Left lung (tissue), 10 donors: ENCODE data around the gene CD163. TPM values are rescaled to one million over a fixed set of nuclear protein-coding genes. Genes with fewer than 3 reads are reported as not detected.
"Not testable (repeated sequence)": the region's sequence is repeated elsewhere in the genome, so short reads cannot be mapped to it uniquely, and the experiment has no call there.

Experiments used
- ATAC-seq: fragments of 200-7000 bp; cut with Tn5 transposase; one replicate; pipeline ENCODE4 v1.9.1; 2020; ENCODE audit warnings: moderate library complexity
- DNase-seq, 4 donors: peaks; one replicate each; pipeline ENCODE4 v3.0.0-alpha.2; 2013 to 2020
- H3K27ac ChIP-seq, 2 donors: fragments of 200-600 bp; sonication (generic) in 1 of 2; one replicate each; pipeline versions ENCODE4 v1.5.0 to v1.8.0; 2020 to 2021
- H3K27me3 ChIP-seq, 2 donors: fragments of 200-600 bp; sonication (generic) in 1 of 2; one replicate each; pipeline versions ENCODE4 v1.5.0 to v1.8.0; 2020 to 2021
- H3K36me3 ChIP-seq, 2 donors: fragments of 200-600 bp; sonication (generic) in 1 of 2; one replicate each; pipeline versions ENCODE4 v1.5.0 to v1.8.0; 2020 to 2021
- H3K4me1 ChIP-seq, 2 donors: fragments of 200-600 bp; one replicate each; pipeline ENCODE4 v1.8.0; 2021
- H3K4me3 ChIP-seq, 2 donors: fragments of 200-600 bp; sonication (generic) in 1 of 2; one replicate each; pipeline versions ENCODE4 v1.5.0 to v1.8.0; 2020 to 2021; ENCODE audit warnings: mild to moderate bottlenecking in 1 of 2
- H3K9me3 ChIP-seq, 2 donors: fragments of 200-600 bp; sonication (generic) in 1 of 2; one replicate each; pipeline versions ENCODE4 v1.5.0 to v1.8.0; 2020 to 2021
- intact Hi-C, 2 donors: fragments of 100-400 bp; cut with DNase I; formaldehyde crosslinking; loops; one replicate each; pipeline versions ENCODE4 v1.11.2 to v1.14.2; 2022
- polyA plus RNA-seq, 6 donors: library from polyadenylated mRNA; unstranded; fragments of 120-200 nt; gene quantifications; one replicate each; pipeline ENCODE4 v1.2.1, GENCODE V29; 2013; ENCODE audit not compliant: insufficient read length in 6 of 6
- total RNA-seq, 2 donors: library from RNA; stranded (reverse); fragmentation: NEBNext Ultra II Directional; extraction: Animal tissue kit (Norgen Biotek cat#: 25700); gene quantifications; one replicate each; pipeline ENCODE4 v1.2.1, GENCODE V29; 2021
- TF ChIP-seq, protein P1 (sequence below), 2 donors: fragments of 200-600 bp; sonication (generic) in 1 of 2; IDR thresholded peaks; one replicate each; pipeline versions ENCODE4 v1.5.0 to v1.8.0; 2021; ENCODE audit warnings: antibody characterized with exemption in 2 of 2
- donor health status: DM: no; HTN: yes; CAD: no.
- donor health status: DM: no; HTN: no; CAD: no.

The CD163 gene
- total and polyA plus RNA-seq, 8 donors = 14.1 to 1,041 (median 18.1) TPM

DNA sequence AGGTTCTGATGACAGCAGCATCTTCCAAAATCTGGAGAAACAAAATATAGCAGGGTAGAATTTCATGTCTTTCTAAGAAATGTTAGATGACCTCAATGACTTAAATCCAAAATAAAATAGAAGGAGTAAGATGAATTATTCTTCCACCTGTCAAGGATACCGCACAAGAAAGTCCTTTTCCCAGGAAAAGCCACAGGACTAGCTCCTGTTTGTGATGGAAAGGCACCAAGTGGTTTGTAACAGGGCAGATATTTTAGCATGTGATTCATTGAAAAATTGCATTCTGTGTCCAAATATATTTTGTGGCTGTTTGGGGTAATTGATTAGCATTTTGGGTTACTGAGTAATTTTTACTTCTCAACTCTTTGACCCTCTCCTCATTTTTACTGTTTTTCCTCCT, 62.4 kb downstream of the CD163 start:
- Histone ChIP-seq H3K27me3 (peaks cover 9 to 41% of the 10 kb centered on the region in 2 donors), H3K36me3 (no peaks in the 10 kb centered on the region), H3K4me3 (no peak overlapping the region), H3K27ac (no peak overlapping the region), H3K4me1 (peaks cover 0 to 4% of the 10 kb centered on the region in 2 donors), H3K9me3 (no peaks in the 10 kb centered on the region)
- intact Hi-C loops = no loop called here
- DNase-seq (no peak), ATAC-seq (no peak)
- TF ChIP-seq, protein P1, sequence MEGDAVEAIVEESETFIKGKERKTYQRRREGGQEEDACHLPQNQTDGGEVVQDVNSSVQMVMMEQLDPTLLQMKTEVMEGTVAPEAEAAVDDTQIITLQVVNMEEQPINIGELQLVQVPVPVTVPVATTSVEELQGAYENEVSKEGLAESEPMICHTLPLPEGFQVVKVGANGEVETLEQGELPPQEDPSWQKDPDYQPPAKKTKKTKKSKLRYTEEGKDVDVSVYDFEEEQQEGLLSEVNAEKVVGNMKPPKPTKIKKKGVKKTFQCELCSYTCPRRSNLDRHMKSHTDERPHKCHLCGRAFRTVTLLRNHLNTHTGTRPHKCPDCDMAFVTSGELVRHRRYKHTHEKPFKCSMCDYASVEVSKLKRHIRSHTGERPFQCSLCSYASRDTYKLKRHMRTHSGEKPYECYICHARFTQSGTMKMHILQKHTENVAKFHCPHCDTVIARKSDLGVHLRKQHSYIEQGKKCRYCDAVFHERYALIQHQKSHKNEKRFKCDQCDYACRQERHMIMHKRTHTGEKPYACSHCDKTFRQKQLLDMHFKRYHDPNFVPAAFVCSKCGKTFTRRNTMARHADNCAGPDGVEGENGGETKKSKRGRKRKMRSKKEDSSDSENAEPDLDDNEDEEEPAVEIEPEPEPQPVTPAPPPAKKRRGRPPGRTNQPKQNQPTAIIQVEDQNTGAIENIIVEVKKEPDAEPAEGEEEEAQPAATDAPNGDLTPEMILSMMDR (IDR thresholded peaks at IDR 0.05) = no peak

DNA sequence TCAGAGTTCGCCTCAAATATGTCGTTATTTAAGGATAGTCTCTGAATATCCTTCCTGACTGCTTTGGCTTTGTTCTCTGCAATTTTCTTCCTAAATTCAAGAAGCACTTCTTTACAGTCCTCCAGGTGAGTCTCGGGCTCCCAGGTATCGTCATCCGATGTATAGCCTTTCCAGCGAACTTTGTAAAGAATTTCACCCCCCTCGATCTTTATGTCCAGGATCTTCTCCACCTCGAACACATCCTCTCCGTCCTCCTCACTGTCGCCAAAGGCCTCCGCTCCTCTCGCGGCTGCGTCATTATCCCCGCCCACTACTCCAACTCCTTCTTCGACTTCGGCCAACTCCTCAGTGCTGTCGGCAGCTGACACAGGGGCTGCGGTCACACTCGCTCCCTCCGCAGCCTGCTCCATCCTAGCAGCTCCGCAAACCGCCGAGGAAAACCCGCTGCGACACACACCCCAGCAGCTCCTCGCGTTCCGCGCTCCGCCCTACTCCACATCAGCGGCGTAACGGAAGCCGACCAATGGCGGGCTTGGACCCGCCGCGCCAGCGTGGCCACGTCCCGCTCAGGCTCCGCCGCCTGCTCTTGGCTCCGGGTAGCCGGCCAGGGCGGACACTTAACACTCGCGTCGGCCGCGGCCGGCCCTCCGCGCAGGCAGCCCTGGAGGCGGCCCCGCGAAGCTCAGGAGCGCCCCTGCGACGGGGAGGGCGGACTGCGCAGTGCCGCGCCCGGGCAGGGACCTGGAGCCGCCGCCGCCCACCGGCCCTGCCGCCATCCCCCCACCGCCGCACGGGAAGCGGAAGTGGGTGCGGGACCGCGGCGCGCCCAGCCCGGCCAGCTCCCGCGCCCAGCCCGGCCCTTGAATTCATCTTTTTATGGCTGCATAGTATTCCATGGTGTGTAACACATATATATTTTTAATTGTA, 63.7 kb downstream of the CD163 start:
- Histone ChIP-seq H3K36me3 (no peaks in the 10 kb centered on the region), H3K4me3 (peak overlapping the region; percentile 12 to 33), H3K9me3 (no peaks in the 10 kb centered on the region), H3K27ac (no peak overlapping the region), H3K27me3 (peaks cover 9 to 41% of the 10 kb centered on the region in 2 donors), H3K4me1 (peaks cover 0 to 4% of the 10 kb centered on the region in 2 donors)
- ATAC-seq = peak; percentile 96
- DNase-seq = peak; percentile 13 to 90 (median 42)
- TF ChIP-seq, protein P1 (IDR thresholded peaks at IDR 0.05) = no peak
- intact Hi-C loops = no loop called here

DNA sequence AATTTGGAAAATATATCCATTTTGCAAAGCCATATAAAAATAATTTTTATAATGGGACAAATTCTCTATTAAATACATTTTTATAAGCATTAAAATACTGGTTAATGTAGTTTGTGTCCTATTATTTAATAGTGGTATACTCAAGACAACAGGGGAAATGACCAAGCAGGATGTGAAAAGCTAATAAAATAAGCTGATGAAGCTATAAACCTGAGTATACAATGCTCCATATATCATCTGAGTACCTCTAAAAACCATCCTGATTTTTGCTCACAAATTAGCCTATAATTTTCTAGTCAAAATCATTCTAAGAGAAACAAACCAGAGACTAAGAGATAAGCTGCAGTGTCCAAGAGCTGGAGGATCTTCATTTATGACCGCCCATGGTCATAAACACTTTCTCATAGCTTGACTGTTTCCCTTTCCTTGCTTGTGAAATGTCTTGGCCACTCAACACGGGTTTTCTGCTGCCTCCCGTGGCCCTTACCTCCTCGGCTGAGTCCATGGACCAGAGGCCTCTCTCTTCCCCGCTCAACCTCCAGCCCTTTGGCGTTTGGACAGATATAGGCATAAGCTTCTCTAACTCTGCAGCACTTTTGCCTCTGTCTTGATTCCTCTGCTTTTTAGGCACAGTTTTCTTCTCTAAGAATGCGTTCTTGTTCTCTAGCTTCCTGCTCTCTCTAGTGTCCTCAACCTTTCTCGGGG, 65.1 kb downstream of the CD163 start:
- H3K27ac ChIP-seq, H3K4me1 ChIP-seq, H3K9me3 ChIP-seq, H3K4me3 ChIP-seq, ATAC-seq, DNase-seq, intact Hi-C loops, H3K36me3 ChIP-seq: not testable (repeated sequence)
- H3K27me3 ChIP-seq = peaks cover 9 to 41% of the 10 kb centered on the region in 2 donors

DNA sequence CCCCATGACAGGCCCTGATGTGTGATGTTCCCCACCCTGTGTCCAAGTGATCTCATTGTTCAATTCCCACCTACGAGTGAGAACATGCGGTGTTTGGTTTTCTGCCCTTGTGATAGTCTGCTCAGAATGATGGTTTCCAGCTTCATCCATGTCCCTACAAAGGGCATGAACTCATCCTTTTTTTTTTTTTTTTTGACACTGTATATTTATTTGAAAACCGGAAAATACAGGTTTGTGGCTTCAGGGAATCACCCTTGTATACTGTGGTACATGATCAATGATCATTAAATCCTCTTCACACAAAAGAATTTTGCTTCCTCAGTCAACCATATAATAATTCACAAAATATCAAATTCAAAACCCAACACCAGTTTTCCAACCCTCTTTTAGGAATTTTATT, 66.1 kb downstream of the CD163 start:
- H3K4me1 ChIP-seq, H3K4me3 ChIP-seq, H3K36me3 ChIP-seq, intact Hi-C loops, H3K9me3 ChIP-seq, H3K27ac ChIP-seq, DNase-seq, ATAC-seq: not testable (repeated sequence)
- H3K27me3 ChIP-seq = peaks cover 9 to 41% of the 10 kb centered on the region in 2 donors

DNA sequence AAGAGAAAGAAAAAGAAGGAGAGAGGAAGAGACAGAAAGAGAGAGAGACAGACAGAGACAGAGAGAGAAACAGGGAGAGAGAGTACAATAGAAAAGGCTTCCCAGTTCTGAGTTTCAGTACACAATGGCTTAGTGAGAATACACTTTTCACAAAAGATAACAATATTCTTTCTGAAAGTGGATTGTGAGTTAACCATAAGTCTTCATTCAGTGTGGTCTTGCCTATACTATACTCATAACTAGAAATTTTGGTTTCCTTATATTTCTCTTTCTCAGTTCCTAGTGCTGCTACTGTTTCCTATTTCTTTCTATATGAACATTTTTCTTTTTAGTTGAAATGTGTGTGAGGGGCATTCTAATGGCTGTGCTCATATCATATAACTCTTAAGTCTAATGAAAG, 68.9 kb downstream of the CD163 start:
- intact Hi-C loops = no loop called here
- Histone ChIP-seq H3K27me3 (peaks cover 0 to 14% of the 10 kb centered on the region in 2 donors), H3K36me3 (no peaks in the 10 kb centered on the region), H3K27ac (no peak overlapping the region), H3K9me3 (no peaks in the 10 kb centered on the region), H3K4me3 (no peak overlapping the region), H3K4me1 (no peaks in the 10 kb centered on the region)
- ATAC-seq (no peak), DNase-seq (no peak)
- TF ChIP-seq, protein P1 (IDR thresholded peaks at IDR 0.05) = no peak

DNA sequence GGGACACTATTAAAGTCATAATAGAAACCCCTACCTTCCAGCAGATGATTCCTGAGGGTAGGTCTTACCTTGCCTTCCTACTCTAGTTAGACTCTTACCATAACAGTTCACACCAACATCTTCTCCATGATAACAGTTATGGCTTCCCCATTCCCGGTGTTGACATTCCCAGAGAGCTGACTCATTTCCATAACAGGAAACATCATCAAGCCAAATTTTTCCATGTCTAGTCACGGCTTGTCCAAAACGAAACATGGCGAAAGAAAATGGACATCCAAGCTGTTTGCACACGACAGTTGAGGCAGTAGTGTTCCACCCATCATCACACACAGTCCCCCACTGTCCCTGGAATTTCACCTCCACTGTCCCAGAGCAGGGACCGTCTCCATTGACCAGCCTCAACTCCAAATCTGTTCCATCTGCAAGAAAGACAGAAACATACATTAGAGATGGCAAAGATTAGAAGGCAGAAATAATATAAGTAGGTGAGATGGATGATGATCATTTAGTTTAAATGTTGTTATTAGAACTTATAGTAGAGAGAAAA, 70.2 kb downstream of the CD163 start:
- no peaks in the 10 kb centered on the region for H3K36me3 ChIP-seq
- H3K27me3 ChIP-seq = peaks cover 0 to 1% of the 10 kb centered on the region in 2 donors
- H3K9me3 ChIP-seq = no peaks in the 10 kb centered on the region
- DNase-seq = no peak
- H3K27ac ChIP-seq = no peak overlapping the region
- TF ChIP-seq, protein P1 (IDR thresholded peaks at IDR 0.05) = no peak
- intact Hi-C loops = no loop called here
- H3K4me3 ChIP-seq = no peak overlapping the region
- H3K4me1 ChIP-seq = no peaks in the 10 kb centered on the region
- no peak for ATAC-seq
